Measurements from ENCODE around the gene ERICH6B. TPM values are rescaled to one million over a fixed set of nuclear protein-coding genes. Genes with fewer than 3 reads are reported as not detected.
A peak's percentile ranks its signal among the peaks of the same experiment; 100 is the strongest.

ERICH6B gene
- polyA plus RNA-seq, 1 experiment: not detected

- ChIA-PET POLR2A (interaction anchor here (0.6 kb wide), 1 partner anchor 1065 kb away, joined by 4 read pairs; no protein-coding TSS in a partner anchor), CTCF (interaction anchor here (2.4 kb wide), 1 partner anchor 16 kb away, joined by 9 read pairs; no protein-coding TSS in a partner anchor)
- no peak for TF ChIP-seq CTCF (IDR thresholded peaks at IDR 0.05; ENCODE audit: low read depth, low read length)
- Histone ChIP-seq H3K4me3 (ENCODE audit: low read depth, low read length) (no peak overlapping the region), H3K27me3 (ENCODE audit: control insufficient read depth, insufficient read depth, low read length) (no peaks in the 10 kb centered on the region), H3K9me3 (ENCODE audit: control insufficient read depth, insufficient read depth, low read length) (no peaks in the 10 kb centered on the region), H3K27ac (ENCODE audit: low read depth, low read length) (peak overlapping the region; percentile 81)
- peak; percentile 43 for DNase-seq (ENCODE audit: low read depth, low spot score)
Measured at GRCh38 chr13:45527699-45528462, 87.7 kb downstream of the ERICH6B start.

- H3K4me3 ChIP-seq (ENCODE audit: low read depth, low read length): no peak overlapping the region
- no peak for DNase-seq (ENCODE audit: low read depth, low spot score)
- TF ChIP-seq CTCF (IDR thresholded peaks at IDR 0.05; ENCODE audit: low read depth, low read length): no peak
- ChIA-PET POLR2A (no interaction called here), CTCF (interaction anchor here (3.6 kb wide), 1 partner anchor 10 kb away, joined by 24 read pairs; no protein-coding TSS in a partner anchor)
- no peaks in the 10 kb centered on the region for H3K9me3 ChIP-seq (ENCODE audit: control insufficient read depth, insufficient read depth, low read length)
- H3K27me3 ChIP-seq (ENCODE audit: control insufficient read depth, insufficient read depth, low read length): no peaks in the 10 kb centered on the region
- H3K27ac ChIP-seq (ENCODE audit: low read depth, low read length): no peak overlapping the region
Measured at GRCh38 chr13:45522571-45522970, 93.0 kb downstream of the ERICH6B start.

- no peak for TF ChIP-seq CTCF (IDR thresholded peaks at IDR 0.05; ENCODE audit: low read depth, low read length)
- ChIA-PET CTCF (interaction anchor here (1.0 to 3.6 kb wide), 2 partner anchors 9 to 11 kb away, joined by 3 to 24 read pairs; no protein-coding TSS in a partner anchor), POLR2A (no interaction called here)
- peak; percentile 45 for DNase-seq (ENCODE audit: low read depth, low spot score)
- Histone ChIP-seq H3K4me3 (ENCODE audit: low read depth, low read length) (no peak overlapping the region), H3K27me3 (ENCODE audit: control insufficient read depth, insufficient read depth, low read length) (no peaks in the 10 kb centered on the region), H3K27ac (ENCODE audit: low read depth, low read length) (no peak overlapping the region), H3K9me3 (ENCODE audit: control insufficient read depth, insufficient read depth, low read length) (no peaks in the 10 kb centered on the region)
Measured at GRCh38 chr13:45521297-45521696, 94.2 kb downstream of the ERICH6B start.

GRCh38 chr13:45519493-45519892 lies 96.0 kb downstream of the ERICH6B start:
- no peaks in the 10 kb centered on the region for H3K27me3 ChIP-seq (ENCODE audit: control insufficient read depth, insufficient read depth, low read length)
- ChIA-PET CTCF (no interaction called here), POLR2A (no interaction called here)
- no peak overlapping the region for H3K27ac ChIP-seq (ENCODE audit: low read depth, low read length)
- H3K4me3 ChIP-seq (ENCODE audit: low read depth, low read length): no peak overlapping the region
- no peak for DNase-seq (ENCODE audit: low read depth, low spot score)
- no peak for TF ChIP-seq CTCF (IDR thresholded peaks at IDR 0.05; ENCODE audit: low read depth, low read length)
- no peaks in the 10 kb centered on the region for H3K9me3 ChIP-seq (ENCODE audit: control insufficient read depth, insufficient read depth, low read length)

- H3K9me3 ChIP-seq (ENCODE audit: control insufficient read depth, insufficient read depth, low read length): no peaks in the 10 kb centered on the region
- no peak overlapping the region for H3K4me3 ChIP-seq (ENCODE audit: low read depth, low read length)
- ChIA-PET POLR2A (no interaction called here), CTCF (no interaction called here)
- TF ChIP-seq CTCF (IDR thresholded peaks at IDR 0.05; ENCODE audit: low read depth, low read length): no peak
- H3K27ac ChIP-seq (ENCODE audit: low read depth, low read length): no peak overlapping the region
- peak; percentile 38 for DNase-seq (ENCODE audit: low read depth, low spot score)
- no peaks in the 10 kb centered on the region for H3K27me3 ChIP-seq (ENCODE audit: control insufficient read depth, insufficient read depth, low read length)
Measured at GRCh38 chr13:45518525-45519245, 96.9 kb downstream of the ERICH6B start.
